Gastrocnemius medialis (tissue), 4 donors: Measurements from ENCODE around the gene GABRB2.

Experiments
- CTCF ChIP-seq, 5 experiments: fragments of 450-650 bp in 3 of 5; fragments of 200-600 bp in 2 of 5; sonication (generic) in 2 of 5; IDR thresholded peaks in 4 of 5; conservative IDR thresholded peaks in 1 of 5; 1 replicate in 4 of 5; 2 replicates in 1 of 5; pipeline ENCODE4 v1.5.1; 2016 to 2019; ENCODE audit warnings: antibody characterized with exemption in 5 of 5, mild to moderate bottlenecking in 3 of 5, moderate library complexity in 3 of 5
- POLR2A ChIP-seq, 2 donors: fragments of 450-650 bp; IDR thresholded peaks; one replicate each; pipeline ENCODE4 v1.6.1; 2017; ENCODE audit warnings: antibody characterized with exemption in 2 of 2, mild to moderate bottlenecking in 2 of 2, moderate library complexity in 2 of 2

- TF ChIP-seq CTCF (IDR thresholded peaks at IDR 0.05 in 4 of 5, conservative IDR thresholded peaks at IDR 0.05 in 1 of 5): no peak
- no peak for TF ChIP-seq POLR2A (IDR thresholded peaks at IDR 0.05)
Observed at GRCh38 chr5:161546095-161546469, 443 bp downstream of the GABRB2 start.
